Peyer's patch (tissue), 4 donors: ENCODE results near the gene IFRD1. TPM values are rescaled to one million over a fixed set of nuclear protein-coding genes. Genes with fewer than 3 reads are reported as not detected.

Source experiments
- DNase-seq, 3 donors: peaks; one replicate each; pipeline ENCODE4 v3.0.0-alpha.2; 2017 to 2019
- H3K27ac ChIP-seq, 4 donors: fragments of 200-600 bp; sonication (generic); one replicate each; pipeline ENCODE4 v1.5.1; 2016 to 2019
- H3K27me3 ChIP-seq, 2 donors: fragments of 200-600 bp; sonication (generic); one replicate each; pipeline ENCODE4 v1.5.1; 2019
- H3K36me3 ChIP-seq, 3 donors: fragments of 200-600 bp; sonication (generic); one replicate each; pipeline ENCODE4 v1.5.1; 2016 to 2019
- H3K4me1 ChIP-seq, 4 donors: fragments of 200-600 bp; sonication (generic); one replicate each; pipeline ENCODE4 v1.5.1; 2016 to 2019
- H3K4me3 ChIP-seq, 4 donors: fragments of 200-600 bp; sonication (generic); 1 replicate in 3 of 4; 2 replicates in 1 of 4; pipeline ENCODE4 v1.5.1; 2016 to 2019; ENCODE audit warnings: mild to moderate bottlenecking in 1 of 4
- H3K9me3 ChIP-seq, 4 donors: fragments of 200-600 bp; sonication (generic); one replicate each; pipeline ENCODE4 v1.5.1; 2016 to 2019; ENCODE audit warnings: mild to moderate bottlenecking in 1 of 4
- CTCF ChIP-seq, 6 experiments: fragments of 450-650 bp in 4 of 6; fragments of 200-600 bp in 2 of 6; sonication (generic) in 1 of 6; IDR thresholded peaks; one replicate each; pipeline ENCODE4 v1.5.1; 2017 to 2019; ENCODE audit warnings: antibody characterized with exemption in 6 of 6, mild to moderate bottlenecking in 3 of 6, moderate library complexity in 1 of 6
- POLR2A ChIP-seq, 2 donors: fragments of 450-650 bp; IDR thresholded peaks; one replicate each; pipeline ENCODE4 v1.5.1; 2017; ENCODE audit warnings: antibody characterized with exemption in 2 of 2, mild to moderate bottlenecking in 2 of 2, moderate library complexity in 2 of 2
- total RNA-seq, 4 donors: library from RNA; depleted of rRNA; stranded (reverse); fragments of >200 nt; gene quantifications; one replicate each; pipeline ENCODE4 v1.1.0, GENCODE V29; 2016

Gene IFRD1
- total RNA-seq, 4 donors from 2014 or later, result 52.0 to 109 (median 60.7) TPM

GRCh38 chr7:112492186-112492585 lies 41.9 kb downstream of the IFRD1 start:
- no peak overlapping the region for H3K4me3 ChIP-seq
- H3K4me1 ChIP-seq, result no peaks in the 10 kb centered on the region
- no peak for TF ChIP-seq CTCF (IDR thresholded peaks at IDR 0.05)
- no peak for TF ChIP-seq POLR2A (IDR thresholded peaks at IDR 0.05)
- no peaks in the 10 kb centered on the region for H3K36me3 ChIP-seq
- H3K27me3 ChIP-seq, result no peaks in the 10 kb centered on the region
- no peaks in the 10 kb centered on the region for H3K9me3 ChIP-seq
- no peak overlapping the region for H3K27ac ChIP-seq
- no peak for DNase-seq

GRCh38 chr7:112494656-112495055 lies 44.4 kb downstream of the IFRD1 start:
- no peaks in the 10 kb centered on the region for H3K9me3 ChIP-seq
- no peak for DNase-seq
- H3K27me3 ChIP-seq, result no peaks in the 10 kb centered on the region
- no peaks in the 10 kb centered on the region for H3K4me1 ChIP-seq
- TF ChIP-seq POLR2A (IDR thresholded peaks at IDR 0.05), result no peak
- TF ChIP-seq CTCF (IDR thresholded peaks at IDR 0.05), result no peak
- no peak overlapping the region for H3K27ac ChIP-seq
- H3K36me3 ChIP-seq, result no peaks in the 10 kb centered on the region
- no peak overlapping the region for H3K4me3 ChIP-seq

GRCh38 chr7:112495156-112495788 lies 45.0 kb downstream of the IFRD1 start:
- no peak overlapping the region for H3K4me3 ChIP-seq
- H3K4me1 ChIP-seq, result no peaks in the 10 kb centered on the region
- no peak for TF ChIP-seq CTCF (IDR thresholded peaks at IDR 0.05)
- TF ChIP-seq POLR2A (IDR thresholded peaks at IDR 0.05), result no peak
- no peak for DNase-seq
- no peaks in the 10 kb centered on the region for H3K27me3 ChIP-seq
- no peaks in the 10 kb centered on the region for H3K36me3 ChIP-seq
- H3K9me3 ChIP-seq, result no peaks in the 10 kb centered on the region
- no peak overlapping the region for H3K27ac ChIP-seq

GRCh38 chr7:112495810-112496462 lies 45.7 kb downstream of the IFRD1 start:
- TF ChIP-seq POLR2A (IDR thresholded peaks at IDR 0.05) (no peak), CTCF (IDR thresholded peaks at IDR 0.05) (peak in 5 of 6 experiments; percentile 17 to 83 (median 75))
- Histone ChIP-seq H3K4me1 (no peaks in the 10 kb centered on the region), H3K27me3 (no peaks in the 10 kb centered on the region), H3K27ac (no peak overlapping the region), H3K9me3 (no peaks in the 10 kb centered on the region), H3K4me3 (no peak overlapping the region), H3K36me3 (no peaks in the 10 kb centered on the region)
- DNase-seq, result peak in 2 of 3 donors; percentile 23 to 75

GRCh38 chr7:112497481-112497880 lies 47.2 kb downstream of the IFRD1 start:
- H3K4me3 ChIP-seq, result no peak overlapping the region
- H3K27ac ChIP-seq, result no peak overlapping the region
- peaks cover 0 to 7% (median 0%) of the 10 kb centered on the region in 4 donors for H3K4me1 ChIP-seq
- no peak for DNase-seq
- TF ChIP-seq POLR2A (IDR thresholded peaks at IDR 0.05) (no peak), CTCF (IDR thresholded peaks at IDR 0.05) (no peak)
- H3K27me3 ChIP-seq, result no peaks in the 10 kb centered on the region
- H3K9me3 ChIP-seq, result no peaks in the 10 kb centered on the region
- no peaks in the 10 kb centered on the region for H3K36me3 ChIP-seq
